Upper lobe of left lung (tissue), 6 donors: ENCODE results near the gene TNFAIP8. TPM values are rescaled to one million over a fixed set of nuclear protein-coding genes. Genes with fewer than 3 reads are reported as not detected.

ENCODE experiments used
- ATAC-seq, 2 donors: fragments of 200-7000 bp; cut with Tn5 transposase; one replicate each; pipeline ENCODE4 v1.9.1; 2022; ENCODE audit warnings: mild to moderate bottlenecking in 2 of 2, moderate library complexity in 2 of 2; ENCODE audit not compliant: low FRiP score in 2 of 2
- DNase-seq, 2 donors: peaks; one replicate each; pipeline ENCODE4 v3.0.0-alpha.2; 2019 to 2020
- H3K27ac ChIP-seq, 4 donors: fragments of 200-600 bp; sonication (generic); one replicate each; pipeline ENCODE4 v1.5.1; 2016 to 2019
- H3K27me3 ChIP-seq, 4 donors: fragments of 200-600 bp; sonication (generic); one replicate each; pipeline ENCODE4 v1.5.1; 2017 to 2019
- H3K36me3 ChIP-seq, 4 donors: fragments of 200-600 bp; sonication (generic); one replicate each; pipeline ENCODE4 v1.5.1; 2016 to 2019
- H3K4me1 ChIP-seq, 4 donors: fragments of 200-600 bp; sonication (generic); one replicate each; pipeline ENCODE4 v1.5.1; 2018 to 2019
- H3K4me3 ChIP-seq, 4 donors: fragments of 200-600 bp; sonication (generic); one replicate each; pipeline ENCODE4 v1.5.1; 2017 to 2019; ENCODE audit warnings: mild to moderate bottlenecking in 2 of 4, moderate library complexity in 1 of 4
- H3K9me3 ChIP-seq, 4 donors: fragments of 200-600 bp; sonication (generic); one replicate each; pipeline ENCODE4 v1.5.1; 2018 to 2019
- EP300 ChIP-seq, 4 donors: sonication (generic); formaldehyde crosslinking; IDR thresholded peaks; one replicate each; pipeline ENCODE4 v1.5.1; 2017; ENCODE audit warnings: antibody characterized with exemption in 4 of 4, control low read depth in 2 of 4
- POLR2A ChIP-seq, 4 donors: fragments of 450-650 bp; IDR thresholded peaks; one replicate each; pipeline ENCODE4 v1.5.1; 2016 to 2017; ENCODE audit warnings: antibody characterized with exemption in 4 of 4, mild to moderate bottlenecking in 2 of 4
- POLR2AphosphoS5 ChIP-seq, 2 donors: sonication (generic); formaldehyde crosslinking; IDR thresholded peaks; one replicate each; pipeline ENCODE4 v1.5.1; 2017; ENCODE audit warnings: antibody characterized with exemption in 2 of 2
- WGBS, 2 donors: methylation state at CpG; one replicate each; pipeline ENCODE4 v1.1.5; 2017 to 2018; 5-methylcytosine and 5-hydroxymethylcytosine counted together
- total RNA-seq, 6 donors: library from RNA; depleted of rRNA in 4 of 6; stranded (reverse); fragments of >200 nt in 4 of 6; gene quantifications; one replicate each; pipeline versions ENCODE4 v1.1.0 to v1.2.1, GENCODE V29; 2016 to 2021
- TF ChIP-seq, protein P1 (sequence below), 6 experiments: fragments of 450-650 bp in 4 of 6; fragments of 200-600 bp in 2 of 6; sonication (generic) in 2 of 6; IDR thresholded peaks; one replicate each; pipeline ENCODE4 v1.5.1; 2016 to 2019; ENCODE audit warnings: antibody characterized with exemption in 6 of 6
- donor health status: DM: no; HTN: no; CAD: no; lungs with moderate emphysema.
- donor health status: DM: no; HTN: yes; CAD: no; lungs with severe emphysema.

The TNFAIP8 gene
- total RNA-seq, 6 donors from 2014 or later: 14.7 to 33.2 (median 19.7) TPM

DNA sequence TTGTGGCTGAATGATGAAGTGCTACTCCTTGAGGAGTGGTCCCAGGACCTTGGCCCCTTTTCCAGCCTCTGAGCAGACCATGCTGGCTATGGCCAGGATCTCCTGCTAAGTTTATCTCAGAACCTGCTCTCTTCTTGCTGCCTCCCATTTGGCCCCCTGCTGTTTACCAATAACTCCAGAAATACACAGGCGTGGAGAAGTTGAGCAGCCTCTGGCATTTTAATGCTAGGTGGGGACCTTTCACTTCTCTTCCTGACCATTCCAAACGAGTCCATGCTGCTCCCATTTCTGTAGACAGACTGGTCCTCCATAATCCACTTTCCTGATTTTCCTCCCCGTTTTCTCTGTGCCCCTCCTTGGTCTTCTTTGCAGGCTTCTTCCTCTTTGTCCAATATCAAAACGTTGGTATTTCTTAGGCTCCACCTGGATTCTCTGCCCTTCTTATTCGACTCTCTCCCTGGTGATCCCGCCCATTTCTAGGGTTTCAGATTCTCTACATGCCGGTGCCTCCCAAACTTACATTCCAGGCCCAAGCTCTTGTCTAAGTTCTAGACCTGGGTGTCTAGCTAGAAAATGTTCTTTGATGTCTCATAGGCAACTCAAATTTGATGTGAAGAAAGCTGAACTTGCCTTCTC, 33.4 kb upstream of the TNFAIP8 start:
- H3K27me3 ChIP-seq: no peaks in the 10 kb centered on the region
- no peak overlapping the region for H3K4me3 ChIP-seq
- H3K27ac ChIP-seq: peak overlapping the region in 1 of 4 donors; percentile 13
- ATAC-seq (no peak), DNase-seq (no peak)
- TF ChIP-seq, protein P1, sequence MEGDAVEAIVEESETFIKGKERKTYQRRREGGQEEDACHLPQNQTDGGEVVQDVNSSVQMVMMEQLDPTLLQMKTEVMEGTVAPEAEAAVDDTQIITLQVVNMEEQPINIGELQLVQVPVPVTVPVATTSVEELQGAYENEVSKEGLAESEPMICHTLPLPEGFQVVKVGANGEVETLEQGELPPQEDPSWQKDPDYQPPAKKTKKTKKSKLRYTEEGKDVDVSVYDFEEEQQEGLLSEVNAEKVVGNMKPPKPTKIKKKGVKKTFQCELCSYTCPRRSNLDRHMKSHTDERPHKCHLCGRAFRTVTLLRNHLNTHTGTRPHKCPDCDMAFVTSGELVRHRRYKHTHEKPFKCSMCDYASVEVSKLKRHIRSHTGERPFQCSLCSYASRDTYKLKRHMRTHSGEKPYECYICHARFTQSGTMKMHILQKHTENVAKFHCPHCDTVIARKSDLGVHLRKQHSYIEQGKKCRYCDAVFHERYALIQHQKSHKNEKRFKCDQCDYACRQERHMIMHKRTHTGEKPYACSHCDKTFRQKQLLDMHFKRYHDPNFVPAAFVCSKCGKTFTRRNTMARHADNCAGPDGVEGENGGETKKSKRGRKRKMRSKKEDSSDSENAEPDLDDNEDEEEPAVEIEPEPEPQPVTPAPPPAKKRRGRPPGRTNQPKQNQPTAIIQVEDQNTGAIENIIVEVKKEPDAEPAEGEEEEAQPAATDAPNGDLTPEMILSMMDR (IDR thresholded peaks at IDR 0.05): no peak
- TF ChIP-seq POLR2A (IDR thresholded peaks at IDR 0.05): no peak
- no peak for TF ChIP-seq EP300 (IDR thresholded peaks at IDR 0.05)
- no peak for TF ChIP-seq POLR2AphosphoS5 (IDR thresholded peaks at IDR 0.05)
- no peaks in the 10 kb centered on the region for H3K9me3 ChIP-seq
- peaks cover 14 to 33% (median 22%) of the 10 kb centered on the region in 4 donors for H3K4me1 ChIP-seq
- no peaks in the 10 kb centered on the region for H3K36me3 ChIP-seq
- WGBS, 2 donors: 74 to 75% methylated on average over 7 of the region's 7 CpGs

- ATAC-seq (no peak), DNase-seq (no peak)
- no peaks in the 10 kb centered on the region for H3K36me3 ChIP-seq
- H3K4me1 ChIP-seq: peaks cover 14 to 30% (median 22%) of the 10 kb centered on the region in 4 donors
- no peak for TF ChIP-seq POLR2A (IDR thresholded peaks at IDR 0.05)
- TF ChIP-seq EP300 (IDR thresholded peaks at IDR 0.05): no peak
- TF ChIP-seq, protein P1 (IDR thresholded peaks at IDR 0.05): no peak
- no peak for TF ChIP-seq POLR2AphosphoS5 (IDR thresholded peaks at IDR 0.05)
- no peak overlapping the region for H3K4me3 ChIP-seq
- 94 to 96% methylated on average over 3 of the region's 3 CpGs for WGBS, 2 donors
- no peaks in the 10 kb centered on the region for H3K9me3 ChIP-seq
- H3K27me3 ChIP-seq: no peaks in the 10 kb centered on the region
- peak overlapping the region in 2 of 4 donors; percentile 13 to 63 for H3K27ac ChIP-seq
Measured at GRCh38 chr5:119322948-119323537, 32.8 kb upstream of the TNFAIP8 start.

- Histone ChIP-seq H3K27me3 (no peaks in the 10 kb centered on the region), H3K4me3 (no peak overlapping the region), H3K27ac (peak overlapping the region in 2 of 4 donors; percentile 13 to 63), H3K4me1 (peaks cover 14 to 26% (median 24%) of the 10 kb centered on the region in 4 donors), H3K36me3 (no peaks in the 10 kb centered on the region), H3K9me3 (no peaks in the 10 kb centered on the region)
- TF ChIP-seq, protein P1 (IDR thresholded peaks at IDR 0.05): no peak
- no peak for TF ChIP-seq POLR2AphosphoS5 (IDR thresholded peaks at IDR 0.05)
- TF ChIP-seq EP300 (IDR thresholded peaks at IDR 0.05): no peak
- no peak for TF ChIP-seq POLR2A (IDR thresholded peaks at IDR 0.05)
- ATAC-seq (no peak), DNase-seq (no peak)
Measured at GRCh38 chr5:119323601-119324000, 32.2 kb upstream of the TNFAIP8 start.

GRCh38 chr5:119324842-119325241, 31.0 kb upstream of the TNFAIP8 start:
- Histone ChIP-seq H3K4me3 (no peak overlapping the region), H3K27me3 (no peaks in the 10 kb centered on the region), H3K36me3 (no peaks in the 10 kb centered on the region), H3K4me1 (peaks cover 17 to 27% (median 26%) of the 10 kb centered on the region in 4 donors), H3K27ac (peak overlapping the region in 2 of 4 donors; percentile 37 to 63), H3K9me3 (no peaks in the 10 kb centered on the region)
- 95 to 97% methylated on average over 4 of the region's 4 CpGs for WGBS, 2 donors
- ATAC-seq: no peak
- DNase-seq: no peak
- TF ChIP-seq, protein P1 (IDR thresholded peaks at IDR 0.05): no peak
- no peak for TF ChIP-seq POLR2A (IDR thresholded peaks at IDR 0.05)

- H3K4me3 ChIP-seq: no peak overlapping the region
- TF ChIP-seq EP300 (IDR thresholded peaks at IDR 0.05) (no peak), POLR2AphosphoS5 (IDR thresholded peaks at IDR 0.05) (no peak), POLR2A (IDR thresholded peaks at IDR 0.05) (no peak)
- TF ChIP-seq, protein P1 (IDR thresholded peaks at IDR 0.05): no peak
- DNase-seq: no peak
- no peaks in the 10 kb centered on the region for H3K27me3 ChIP-seq
- H3K4me1 ChIP-seq: peaks cover 17 to 31% (median 26%) of the 10 kb centered on the region in 4 donors
- no peaks in the 10 kb centered on the region for H3K36me3 ChIP-seq
- WGBS, 2 donors: 65 to 74% methylated on average over 5 of the region's 5 CpGs
- no peaks in the 10 kb centered on the region for H3K9me3 ChIP-seq
- H3K27ac ChIP-seq: peak overlapping the region in 1 of 4 donors; percentile 7
- ATAC-seq: no peak
Measured at GRCh38 chr5:119327018-119327417, 28.8 kb upstream of the TNFAIP8 start.
